ENCODE measurements around the gene CCDC92. TPM values are rescaled to one million over a fixed set of nuclear protein-coding genes. Genes with fewer than 3 reads are reported as not detected.

Gene CCDC92
- total RNA-seq, 4 donors from 2014 or later = 14.8 to 48.8 (median 21.1) TPM

GRCh38 chr12:124007826-124008570, 35.4 kb upstream of the CCDC92 start:
- H3K36me3 ChIP-seq = peaks cover 0 to 22% (median 10%) of the 10 kb centered on the region in 4 donors

DNA sequence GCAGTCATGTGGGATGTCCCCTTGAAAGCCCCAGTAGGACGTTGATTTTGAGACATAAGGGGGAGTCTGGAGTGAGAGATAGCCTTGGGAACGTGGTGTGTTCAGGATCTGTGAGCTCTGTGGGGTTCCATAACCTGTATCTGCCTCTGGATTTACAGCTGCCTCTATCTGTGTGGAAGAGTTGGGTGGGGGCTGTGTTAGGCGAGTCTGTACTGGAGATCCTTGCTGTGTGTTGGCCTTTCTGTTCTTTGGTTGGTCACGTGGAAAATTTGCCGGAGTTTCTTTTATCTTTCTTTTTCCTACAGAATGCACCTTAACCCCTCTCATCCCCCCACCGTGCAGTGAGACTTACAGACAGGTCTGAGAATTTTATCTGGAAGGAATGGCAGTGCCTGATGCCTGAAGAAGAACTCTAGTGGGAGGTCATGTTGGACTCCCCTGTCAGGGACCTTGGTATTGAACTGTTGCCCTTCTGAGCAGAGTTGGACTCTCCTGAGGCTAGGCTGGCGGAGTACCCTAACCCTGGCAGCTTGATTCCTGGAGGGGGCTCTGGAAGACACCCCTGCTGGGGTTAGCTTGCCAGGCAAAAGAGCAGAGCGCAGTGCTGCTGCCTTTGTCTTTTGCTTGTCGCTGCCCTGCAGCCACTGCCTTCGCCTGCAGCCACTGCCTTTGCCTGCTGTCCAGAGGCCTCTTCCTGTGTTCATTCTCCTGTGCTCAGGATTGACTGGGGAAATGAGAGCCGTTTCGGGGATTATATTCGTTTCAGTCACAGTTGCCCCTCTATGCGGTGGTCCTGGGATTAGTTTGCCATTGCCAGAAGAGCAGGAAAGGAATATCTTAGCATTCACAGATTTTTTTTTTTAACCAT, 34.4 kb upstream of the CCDC92 start:
- Histone ChIP-seq H3K4me1 (no peaks in the 10 kb centered on the region), H3K4me3 (no peak overlapping the region), H3K36me3 (peaks cover 0 to 13% (median 5%) of the 10 kb centered on the region in 4 donors), H3K9me3 (no peaks in the 10 kb centered on the region), H3K27me3 (no peaks in the 10 kb centered on the region), H3K27ac (no peak overlapping the region)
- intact Hi-C loops (cut with DNase I; ENCODE audit: low total_unique reads) (no loop called here), in situ Hi-C loops (cut with MboI; ENCODE audit: low pct_ligation_motif_present in 1 of 4, low pct_unique_long_range_greater_than_20kb in 1 of 4, low sequenced_read_pairs in 3 of 4) (no loop called here)
- TF ChIP-seq POLR2A (IDR thresholded peaks at IDR 0.05) (no peak), EP300 (IDR thresholded peaks at IDR 0.05; ENCODE audit: low read depth) (no peak), CTCF (IDR thresholded peaks at IDR 0.05) (no peak), POLR2AphosphoS5 (IDR thresholded peaks at IDR 0.05) (no peak)
- 86 to 89% methylated on average over 5 to 13 of the region's 14 CpGs for WGBS, 2 donors (ENCODE audit: low coverage in 1 of 2)
- DNase-seq = no peak

More at GRCh38 chr12:124007826-124008570, 35.4 kb upstream of the CCDC92 start:
- in situ Hi-C loops (cut with MboI; ENCODE audit: low pct_ligation_motif_present in 1 of 4, low pct_unique_long_range_greater_than_20kb in 1 of 4, low sequenced_read_pairs in 3 of 4) = no loop called here
- 58 to 66% methylated on average over 6 to 9 of the region's 9 CpGs for WGBS, 2 donors (ENCODE audit: low coverage in 1 of 2)
- H3K4me3 ChIP-seq = no peak overlapping the region
- TF ChIP-seq EP300 (IDR thresholded peaks at IDR 0.05; ENCODE audit: low read depth) (no peak), CTCF (IDR thresholded peaks at IDR 0.05) (no peak), POLR2A (IDR thresholded peaks at IDR 0.05) (no peak)
- intact Hi-C loops (cut with DNase I; ENCODE audit: low total_unique reads) = no loop called here
- no peaks in the 10 kb centered on the region for H3K27me3 ChIP-seq
- no peak overlapping the region for H3K27ac ChIP-seq
- H3K9me3 ChIP-seq = no peaks in the 10 kb centered on the region
- no peak for DNase-seq
- H3K4me1 ChIP-seq = no peaks in the 10 kb centered on the region

DNA sequence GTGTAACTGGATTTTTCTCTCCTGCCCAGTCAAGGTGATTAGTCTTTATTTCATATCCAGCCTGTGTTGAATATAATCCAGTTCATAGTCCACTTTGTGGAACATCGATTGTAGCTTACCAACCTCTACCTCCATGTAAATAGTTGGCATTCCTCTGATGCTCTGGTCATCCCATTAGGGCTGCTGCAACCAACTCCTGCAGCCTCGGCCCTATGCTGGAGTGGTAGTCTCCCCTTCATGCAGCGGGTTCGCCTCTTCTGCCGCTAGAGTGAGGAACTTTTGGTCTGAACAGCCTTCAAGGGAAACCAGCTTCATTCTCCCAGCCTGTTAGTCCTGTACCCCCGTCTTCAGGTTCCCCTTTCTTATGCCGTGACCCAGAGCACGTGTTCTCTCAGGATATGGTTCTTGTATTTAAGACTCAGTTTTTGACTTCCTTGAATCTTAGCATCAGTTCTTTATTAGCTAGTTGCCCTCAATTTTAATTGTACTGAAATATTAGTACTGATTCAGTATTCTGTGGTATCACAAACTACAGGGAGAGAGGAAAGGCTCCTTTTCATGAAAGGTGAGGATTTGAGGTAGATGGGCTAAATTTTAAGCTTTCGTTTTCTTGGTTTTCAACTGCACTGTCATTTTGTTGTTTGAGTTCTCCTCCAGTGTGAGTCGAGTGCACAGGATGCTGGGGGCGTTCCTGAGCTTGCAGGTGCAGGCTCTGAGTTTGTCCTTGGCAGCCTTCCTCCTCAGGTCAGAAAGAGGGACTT, 33.6 kb upstream of the CCDC92 start:
- intact Hi-C loops (cut with DNase I; ENCODE audit: low total_unique reads) = no loop called here
- in situ Hi-C loops (cut with MboI; ENCODE audit: low pct_ligation_motif_present in 1 of 4, low pct_unique_long_range_greater_than_20kb in 1 of 4, low sequenced_read_pairs in 3 of 4) = no loop called here
- no peaks in the 10 kb centered on the region for H3K4me1 ChIP-seq
- TF ChIP-seq CTCF (IDR thresholded peaks at IDR 0.05) = no peak
- TF ChIP-seq POLR2AphosphoS5 (IDR thresholded peaks at IDR 0.05) = no peak
- TF ChIP-seq EP300 (IDR thresholded peaks at IDR 0.05; ENCODE audit: low read depth) = no peak
- no peak for TF ChIP-seq POLR2A (IDR thresholded peaks at IDR 0.05)
- no peak for DNase-seq
- no peaks in the 10 kb centered on the region for H3K9me3 ChIP-seq
- peaks cover 0 to 7% (median 1%) of the 10 kb centered on the region in 4 donors for H3K36me3 ChIP-seq
- H3K27ac ChIP-seq = no peak overlapping the region
- no peak overlapping the region for H3K4me3 ChIP-seq
- no peaks in the 10 kb centered on the region for H3K27me3 ChIP-seq
- WGBS, 2 donors (ENCODE audit: low coverage in 1 of 2) = 52 to 70% methylated on average over 5 to 11 of the region's 11 CpGs
